GM12875 (cell line): ENCODE measurements around the gene SLC2A1.

Experiments used
- H3K4me3 ChIP-seq: one replicate; pipeline ENCODE4 v1.5.1; 2011; ENCODE audit warnings: low read depth, low read length, control low read depth
- TF ChIP-seq, protein P1 (sequence below): IDR thresholded peaks from 2 replicates; pipeline ENCODE4 v1.5.1; 2011; ENCODE audit warnings: low read depth, mild to moderate bottlenecking, control low read depth, inconsistent platforms, low read length, moderate library complexity, borderline replicate concordance; ENCODE audit not compliant: insufficient read depth

Gene SLC2A1

DNA sequence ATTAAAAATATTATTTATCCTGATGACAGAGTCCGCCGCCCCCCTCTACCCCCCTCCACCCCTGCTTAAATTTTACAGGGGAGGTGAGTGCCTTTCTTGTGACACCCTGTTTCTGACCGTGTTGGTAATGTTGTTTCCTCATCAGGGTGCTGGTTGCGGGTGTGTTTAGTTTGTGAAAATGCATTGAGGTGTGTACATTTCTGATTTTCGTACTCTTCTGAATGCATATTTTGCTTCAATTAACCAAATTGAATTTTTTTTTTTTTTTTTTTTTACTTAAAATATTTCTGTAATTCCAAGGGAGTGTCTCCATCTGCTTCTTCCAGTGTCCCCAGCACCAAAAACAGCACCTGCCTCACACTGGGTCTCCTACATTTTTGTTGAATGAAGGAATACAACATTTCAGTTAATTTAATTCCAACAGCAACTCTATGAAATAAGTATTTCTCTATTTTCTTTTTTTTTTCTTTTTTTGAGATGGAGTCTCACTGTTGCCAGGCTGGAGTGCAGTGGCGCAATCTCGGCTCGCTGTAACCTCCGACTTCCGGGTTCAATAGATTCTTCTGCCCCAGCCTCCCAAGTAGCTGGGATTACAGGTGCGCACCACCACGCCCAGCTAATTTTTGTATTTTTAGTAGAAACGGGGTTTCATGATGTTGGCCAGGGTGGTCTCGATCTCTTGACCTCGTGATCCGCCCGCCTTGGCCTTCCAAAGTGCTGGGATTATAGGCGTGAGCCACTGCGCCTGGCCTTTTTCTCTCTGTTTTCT is 5.6 kb upstream of the SLC2A1 start:
- no peak overlapping the region for H3K4me3 ChIP-seq
- TF ChIP-seq, protein P1, sequence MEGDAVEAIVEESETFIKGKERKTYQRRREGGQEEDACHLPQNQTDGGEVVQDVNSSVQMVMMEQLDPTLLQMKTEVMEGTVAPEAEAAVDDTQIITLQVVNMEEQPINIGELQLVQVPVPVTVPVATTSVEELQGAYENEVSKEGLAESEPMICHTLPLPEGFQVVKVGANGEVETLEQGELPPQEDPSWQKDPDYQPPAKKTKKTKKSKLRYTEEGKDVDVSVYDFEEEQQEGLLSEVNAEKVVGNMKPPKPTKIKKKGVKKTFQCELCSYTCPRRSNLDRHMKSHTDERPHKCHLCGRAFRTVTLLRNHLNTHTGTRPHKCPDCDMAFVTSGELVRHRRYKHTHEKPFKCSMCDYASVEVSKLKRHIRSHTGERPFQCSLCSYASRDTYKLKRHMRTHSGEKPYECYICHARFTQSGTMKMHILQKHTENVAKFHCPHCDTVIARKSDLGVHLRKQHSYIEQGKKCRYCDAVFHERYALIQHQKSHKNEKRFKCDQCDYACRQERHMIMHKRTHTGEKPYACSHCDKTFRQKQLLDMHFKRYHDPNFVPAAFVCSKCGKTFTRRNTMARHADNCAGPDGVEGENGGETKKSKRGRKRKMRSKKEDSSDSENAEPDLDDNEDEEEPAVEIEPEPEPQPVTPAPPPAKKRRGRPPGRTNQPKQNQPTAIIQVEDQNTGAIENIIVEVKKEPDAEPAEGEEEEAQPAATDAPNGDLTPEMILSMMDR = no peak

DNA sequence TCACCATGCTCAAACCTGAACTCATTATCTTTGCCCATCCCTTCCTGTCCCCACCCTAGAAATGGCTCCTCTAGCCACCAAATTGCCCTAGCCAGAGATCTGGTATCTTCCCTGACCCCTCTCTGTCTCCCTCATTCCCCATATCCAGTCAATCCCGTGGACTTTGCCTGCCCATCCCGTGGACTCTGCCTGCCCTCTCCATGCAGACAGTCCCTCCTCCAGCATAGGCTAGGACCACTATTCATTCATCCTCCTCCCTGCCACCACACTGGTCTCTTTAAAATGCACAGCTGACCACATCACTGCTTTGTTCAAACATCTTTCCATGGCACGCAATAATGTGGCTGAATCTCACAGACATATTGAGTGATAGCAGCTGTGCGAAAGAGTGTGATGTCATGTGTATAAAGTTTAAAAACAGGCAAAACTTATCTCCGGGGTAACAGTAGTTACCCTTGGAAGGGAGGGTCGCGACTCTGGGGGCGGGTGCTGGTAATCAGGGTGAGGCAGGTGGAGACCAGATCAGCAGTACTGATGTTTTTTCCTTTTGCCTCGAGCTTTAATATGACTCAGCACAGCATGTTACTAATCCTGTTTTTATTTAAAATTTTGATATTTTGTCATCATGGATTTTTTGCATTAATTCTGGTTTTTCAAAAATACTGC is 4.8 kb upstream of the SLC2A1 start:
- TF ChIP-seq, protein P1 = no peak
- H3K4me3 ChIP-seq = no peak overlapping the region

DNA sequence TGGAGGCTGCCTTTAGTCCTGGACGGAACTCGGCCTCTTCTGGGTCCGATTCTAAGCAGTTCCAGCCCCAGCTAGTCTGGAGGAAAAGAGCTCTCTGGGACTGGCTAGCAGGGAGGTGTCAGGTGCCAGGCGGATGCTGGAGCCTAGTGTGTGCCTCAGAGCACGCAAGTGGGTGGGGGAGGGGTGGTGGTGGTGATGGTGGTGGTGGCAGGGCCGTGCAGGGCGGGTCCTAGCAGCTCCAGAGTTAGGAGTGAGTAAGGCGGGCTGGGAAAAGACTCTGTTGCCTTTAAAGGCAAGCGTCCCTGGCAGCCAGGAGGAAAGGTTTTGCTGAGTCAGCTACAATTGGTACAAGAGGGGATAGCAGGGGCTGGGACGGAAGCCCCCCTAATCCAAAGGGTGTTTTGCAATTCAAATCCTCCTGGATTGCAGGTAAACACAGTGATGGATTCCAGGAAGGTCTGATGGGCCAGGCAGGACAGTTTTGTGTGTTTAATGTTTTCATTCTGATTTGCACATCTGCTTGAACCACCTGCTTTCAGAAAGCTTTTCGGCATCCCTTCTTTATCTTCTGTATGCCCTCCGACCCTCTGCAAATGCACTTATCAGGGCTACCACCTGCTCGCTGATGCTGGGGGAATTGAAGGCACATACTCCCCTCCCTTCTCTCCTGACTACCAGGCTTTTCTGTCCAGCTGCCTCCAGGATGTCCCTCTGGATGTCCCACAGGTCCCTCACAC is 4.1 kb upstream of the SLC2A1 start:
- TF ChIP-seq, protein P1 = no peak
- no peak overlapping the region for H3K4me3 ChIP-seq

DNA sequence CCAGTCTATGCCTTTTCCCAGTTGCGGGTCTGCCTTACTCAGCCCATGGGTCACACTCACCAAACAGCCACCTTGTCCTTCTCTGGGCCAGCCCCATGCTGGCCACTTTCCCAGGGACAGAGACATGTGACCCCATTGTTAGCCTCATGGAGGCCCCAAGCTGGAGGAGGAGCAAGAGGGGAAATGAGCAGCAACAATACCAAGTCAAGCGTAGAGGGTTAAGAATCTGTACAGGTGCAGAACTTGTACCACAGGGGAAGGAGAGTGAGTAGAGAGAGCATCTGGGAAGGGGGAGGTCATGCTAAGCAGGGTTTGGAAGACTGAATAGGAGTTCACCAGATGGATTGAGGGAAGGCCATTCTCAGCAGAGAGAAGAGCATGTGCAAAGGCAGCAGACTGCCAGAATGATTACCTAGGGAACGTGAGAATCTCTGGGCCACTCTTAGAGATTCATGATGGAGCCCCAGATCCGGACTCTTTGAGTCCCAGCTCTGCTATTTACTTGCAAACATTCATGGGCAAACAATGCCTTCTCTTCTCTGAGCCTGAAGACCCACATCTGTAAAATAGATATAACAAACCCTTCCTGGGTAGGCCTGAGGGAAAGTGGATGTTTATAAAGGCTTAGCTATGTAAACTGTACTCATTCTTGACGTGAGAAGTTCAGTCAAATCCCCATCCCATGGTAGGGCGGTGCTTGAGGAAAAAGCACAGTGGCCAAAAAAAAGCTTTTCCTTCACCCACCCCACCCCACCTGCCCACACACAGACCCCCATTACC is 2.8 kb upstream of the SLC2A1 start:
- TF ChIP-seq, protein P1 = no peak
- H3K4me3 ChIP-seq = no peak overlapping the region

DNA sequence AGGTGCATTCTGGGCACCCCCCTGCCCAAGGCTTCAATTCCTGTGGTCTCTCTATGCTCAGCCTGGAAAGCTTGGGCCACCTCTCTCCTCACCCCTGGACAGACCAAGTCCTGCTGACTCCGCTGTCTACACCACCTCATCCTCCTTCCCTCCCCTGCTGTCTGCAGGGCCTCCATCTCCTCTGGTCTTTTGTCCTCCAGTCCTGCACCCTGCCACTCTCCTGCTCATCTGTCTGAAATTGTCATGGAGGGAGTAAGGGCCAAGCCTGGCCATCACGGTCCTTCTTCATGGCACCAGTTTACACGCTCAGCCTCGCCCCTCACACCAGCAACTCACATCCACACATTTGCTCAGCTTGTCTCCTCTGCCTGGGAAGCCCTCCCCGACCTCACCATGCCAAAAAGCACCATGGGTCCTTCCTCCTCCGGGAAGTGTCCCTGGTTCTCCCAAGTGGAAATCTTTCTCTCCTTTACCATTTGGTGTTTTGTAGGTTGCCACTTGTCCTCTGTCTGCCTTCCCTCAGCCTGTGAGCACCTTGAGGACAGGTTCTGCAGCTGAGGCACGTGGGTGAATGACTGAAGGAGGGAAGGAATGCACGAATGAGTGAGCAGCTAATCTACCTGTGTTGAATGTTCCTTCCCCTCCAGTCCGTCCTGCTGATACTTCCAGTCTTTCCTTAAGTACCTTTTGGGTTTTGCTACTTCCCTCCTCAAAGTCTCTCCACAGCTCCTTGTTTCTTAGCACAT is 2.1 kb upstream of the SLC2A1 start:
- TF ChIP-seq, protein P1 = no peak
- H3K4me3 ChIP-seq = no peak overlapping the region

DNA sequence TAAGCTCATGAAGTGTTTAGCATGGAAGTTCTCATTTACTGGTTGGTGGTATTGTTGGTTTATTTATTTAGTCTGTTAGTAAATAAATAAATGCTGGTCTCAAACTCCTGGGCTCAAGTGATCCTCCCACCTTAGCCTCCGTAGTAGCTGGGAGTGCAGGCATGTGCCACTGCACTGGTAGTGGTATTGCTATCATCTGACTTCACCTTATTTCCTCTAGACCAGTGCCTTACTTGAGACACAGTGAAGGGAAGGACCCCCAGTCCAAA is 1.4 kb upstream of the SLC2A1 start:
- TF ChIP-seq, protein P1 = no peak
- no peak overlapping the region for H3K4me3 ChIP-seq
